Gastrocnemius medialis (tissue), 4 donors: ENCODE measurements around the gene CTCF. TPM values are rescaled to one million over a fixed set of nuclear protein-coding genes. Genes with fewer than 3 reads are reported as not detected.

ENCODE experiments used
- total RNA-seq, 4 donors: library from RNA; depleted of rRNA; stranded (reverse); fragments of >200 nt; gene quantifications; one replicate each; pipeline versions ENCODE4 v1.1.0 to v1.2.3, GENCODE V29; 2016

CTCF gene
- total RNA-seq, 4 donors from 2014 or later: 25.9 to 35.9 (median 30.3) TPM

Other genes with a start within 250 kb of the CTCF start
- not detected for gene KCTD19, start 235.8 kb upstream of the CTCF start, total RNA-seq
- not detected for gene LRRC36, start 235.7 kb upstream of the CTCF start, total RNA-seq
- gene TPPP3, start 169.0 kb upstream of the CTCF start, total RNA-seq: 10 to 100 TPM in 2 of 4 donors, 1 to 10 TPM in 2; 2.2 to 31.9 (median 7.1) TPM
- gene ZDHHC1, start 146.0 kb upstream of the CTCF start, total RNA-seq: 10 to 100 TPM in 1 of 4 donors, 1 to 10 TPM in 3; 4.4 to 11.0 (median 8.9) TPM
- gene HSD11B2, start 131.4 kb upstream of the CTCF start, total RNA-seq: 1 to 10 TPM in 2 of 4 donors, not detected in 2; 2.3 to 4.1 TPM
- gene ATP6V0D1, start 81.4 kb upstream of the CTCF start, total RNA-seq: 100 to 1,000 TPM; 117 to 211 (median 157) TPM
- gene AGRP, start 79.0 kb upstream of the CTCF start, total RNA-seq: not detected
- gene RIPOR1, start 33.7 kb upstream of the CTCF start, total RNA-seq: 10 to 100 TPM; 10.6 to 65.4 (median 25.1) TPM
- gene CARMIL2, start 82.6 kb downstream of the CTCF start, total RNA-seq: 1 to 10 TPM in 1 of 4 donors, under 1 TPM in 1, not detected in 2; 0.10 to 1.1 TPM
- gene ACD, start 97.7 kb downstream of the CTCF start, total RNA-seq: 10 to 100 TPM in 3 of 4 donors, 1 to 10 TPM in 1; 9.9 to 12.8 (median 11.1) TPM
- 10 to 100 TPM in 3 of 4 donors, 1 to 10 TPM in 1; 2.7 to 17.3 (median 12.5) TPM for gene PARD6A, start 98.4 kb downstream of the CTCF start, total RNA-seq
- gene ENKD1, start 104.2 kb downstream of the CTCF start, total RNA-seq: 10 to 100 TPM in 3 of 4 donors, 1 to 10 TPM in 1; 8.1 to 14.2 (median 11.2) TPM
- 1 to 10 TPM; 5.1 to 8.5 (median 7.3) TPM for gene C16orf86, start 104.3 kb downstream of the CTCF start, total RNA-seq
- 10 to 100 TPM in 3 of 4 donors, 1 to 10 TPM in 1; 8.9 to 15.4 (median 11.6) TPM for gene GFOD2, start 156.8 kb downstream of the CTCF start, total RNA-seq
- gene RANBP10, start 244.0 kb downstream of the CTCF start, total RNA-seq: 10 to 100 TPM; 12.6 to 46.6 (median 14.8) TPM
- 10 to 100 TPM in 1 of 4 donors, under 1 TPM in 2, not detected in 1; 0.27 to 11.0 (median 0.56) TPM for gene TSNAXIP1, start 244.4 kb downstream of the CTCF start, total RNA-seq